Activated T-helper 9 cell treated with anti-CD3 and anti-CD28 coated beads, Interleukin-2, amount 50 U/mL, for 16 hours (primary cell): ENCODE results near the gene FGFBP2.

Experiments
- DNase-seq: peaks from one replicate; pipeline ENCODE4 v3.0.0-alpha.2; 2020; ENCODE audit warnings: low read depth

FGFBP2 gene

GRCh38 chr4:15968551-15969300 lies 5.8 kb upstream of the FGFBP2 start:
- no peak for DNase-seq

- no peak for DNase-seq
Measured at GRCh38 chr4:15965325-15965724, 2.4 kb upstream of the FGFBP2 start.

- no peak for DNase-seq
Measured at GRCh38 chr4:15964159-15964558, 1.2 kb upstream of the FGFBP2 start.

GRCh38 chr4:15963576-15963975 lies 601 bp upstream of the FGFBP2 start:
- DNase-seq = no peak

- no peak for DNase-seq
Measured at GRCh38 chr4:15961781-15962510, 1.0 kb downstream of the FGFBP2 start.

- no peak for DNase-seq
Measured at GRCh38 chr4:15958562-15958961, 4.4 kb downstream of the FGFBP2 start.

- DNase-seq = peak; percentile 51
Measured at GRCh38 chr4:15956179-15956850, 6.7 kb downstream of the FGFBP2 start.

- no peak for DNase-seq
Measured at GRCh38 chr4:15955670-15956069, 7.3 kb downstream of the FGFBP2 start.

GRCh38 chr4:15953625-15954024 lies 9.3 kb downstream of the FGFBP2 start:
- DNase-seq = no peak

GRCh38 chr4:15951781-15952180 lies 11.2 kb downstream of the FGFBP2 start:
- no peak for DNase-seq

GRCh38 chr4:15948826-15949225 lies 14.1 kb downstream of the FGFBP2 start:
- no peak for DNase-seq

GRCh38 chr4:15947684-15948083 lies 15.3 kb downstream of the FGFBP2 start:
- DNase-seq = no peak

- DNase-seq = no peak
Measured at GRCh38 chr4:15945516-15945915, 17.5 kb downstream of the FGFBP2 start.

GRCh38 chr4:15944895-15945294 lies 18.1 kb downstream of the FGFBP2 start:
- DNase-seq = no peak

GRCh38 chr4:15942283-15942682 lies 20.7 kb downstream of the FGFBP2 start:
- no peak for DNase-seq

- DNase-seq = no peak
Measured at GRCh38 chr4:15938640-15939039, 24.3 kb downstream of the FGFBP2 start, which contains the start of gene FGFBP1. Gene FGFBP1 (minus strand): TSS chr4:15938740. CDS start chr4:15936632, 2,108 bp downstream.

- DNase-seq = no peak
Measured at GRCh38 chr4:15938182-15938581, 24.8 kb downstream of the FGFBP2 start.

GRCh38 chr4:15936495-15936894 lies 26.5 kb downstream of the FGFBP2 start:
- no peak for DNase-seq

GRCh38 chr4:15935504-15936402 lies 27.2 kb downstream of the FGFBP2 start:
- no peak for DNase-seq

- no peak for DNase-seq
Measured at GRCh38 chr4:15934259-15934658, 28.7 kb downstream of the FGFBP2 start.

- DNase-seq = no peak
Measured at GRCh38 chr4:15931451-15932210, 31.3 kb downstream of the FGFBP2 start.
